Activated B cell treated with CpG ODN at 0.5 μM for 24 hours (primary cell): Measurements from ENCODE around the gene PATL2. TPM values are rescaled to one million over a fixed set of nuclear protein-coding genes. Genes with fewer than 3 reads are reported as not detected.
"Not testable (repeated sequence)": the region's sequence is repeated elsewhere in the genome, so short reads cannot be mapped to it uniquely, and the experiment has no call there.

ENCODE experiments used
- ATAC-seq: fragments of 200-7000 bp; cut with Tn5 transposase; one replicate; pipeline ENCODE4 v1.10.0; 2021; ENCODE audit warnings: low read depth, mild to moderate bottlenecking, moderate library complexity
- CTCF ChIA-PET: fragments of 350-600 bp; sonication (Branson Sonifier 250); formaldehyde crosslinking; loops from one replicate; lab custom pipeline; 2021; ENCODE audit warnings: antibody characterized with exemption; lab: Charles Lee
- POLR2A ChIA-PET: fragments of 350-600 bp; sonication (Branson Sonifier 250); formaldehyde crosslinking; loops from one replicate; lab custom pipeline; 2021; ENCODE audit warnings: antibody characterized with exemption; lab: Charles Lee
- DNase-seq: peaks from one replicate; pipeline ENCODE4 v3.0.0; 2022
- H3K27ac Mint-ChIP-seq: one replicate; pipeline ENCODE4 v1.8.0; 2020; ENCODE audit warnings: mixed read lengths
- H3K27me3 Mint-ChIP-seq: one replicate; pipeline ENCODE4 v1.8.0; 2021; ENCODE audit warnings: mixed read lengths
- H3K36me3 Mint-ChIP-seq: one replicate; pipeline ENCODE4 v1.8.0; 2021; ENCODE audit warnings: low read depth, mixed read lengths
- H3K4me1 Mint-ChIP-seq: one replicate; pipeline ENCODE4 v1.8.0; 2021; ENCODE audit warnings: mixed read lengths
- H3K4me3 Mint-ChIP-seq: one replicate; pipeline ENCODE4 v1.8.0; 2020; ENCODE audit warnings: mild to moderate bottlenecking, mixed read lengths
- H3K9me3 Mint-ChIP-seq: one replicate; pipeline ENCODE4 v1.8.0; 2020; ENCODE audit warnings: mixed read lengths
- intact Hi-C: fragments of 100-400 bp; cut with micrococcal nuclease; formaldehyde crosslinking; loops from one replicate; pipeline ENCODE4 v1.15.1; 2024
- total RNA-seq: library from RNA; stranded (reverse); gene quantifications from 2 replicates; pipeline ENCODE4 v1.2.3, GENCODE V29; 2022
- TF ChIP-seq, protein P1 (sequence below): fragments of 200-600 bp; IDR thresholded peaks from one replicate; pipeline ENCODE4 v1.8.0; 2022; ENCODE audit warnings: antibody characterized with exemption, mild to moderate bottlenecking

PATL2 gene
- total RNA-seq, 1 donor from 2014 or later: 27.2 TPM

DNA sequence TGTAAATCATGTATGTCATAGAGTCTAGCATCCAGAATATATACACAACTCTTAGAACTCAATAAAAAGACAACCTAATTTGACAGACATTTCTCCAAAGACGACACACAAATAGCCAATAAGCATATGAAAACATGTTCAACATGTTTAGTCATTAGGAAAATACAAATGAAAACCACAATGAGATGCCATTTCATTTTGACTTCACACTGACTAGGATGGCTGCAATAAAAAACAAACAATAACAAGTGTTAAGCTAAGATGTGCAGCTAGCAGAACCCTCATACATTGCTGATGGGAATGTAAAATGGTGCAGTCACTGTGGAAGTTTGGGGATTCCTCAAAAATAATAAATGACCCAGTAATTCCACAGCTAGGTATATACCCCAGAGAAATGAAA lies 64.1 kb downstream of the PATL2 start:
- intact Hi-C loops: no loop called here
- Mint-ChIP-seq H3K4me3 (no peak overlapping the region), H3K9me3 (peaks cover 4% of the 10 kb centered on the region), H3K27me3 (no peaks in the 10 kb centered on the region), H3K36me3 (peaks cover 74% of the 10 kb centered on the region), H3K4me1 (peaks cover 41% of the 10 kb centered on the region), H3K27ac (no peak overlapping the region)
- TF ChIP-seq, protein P1, sequence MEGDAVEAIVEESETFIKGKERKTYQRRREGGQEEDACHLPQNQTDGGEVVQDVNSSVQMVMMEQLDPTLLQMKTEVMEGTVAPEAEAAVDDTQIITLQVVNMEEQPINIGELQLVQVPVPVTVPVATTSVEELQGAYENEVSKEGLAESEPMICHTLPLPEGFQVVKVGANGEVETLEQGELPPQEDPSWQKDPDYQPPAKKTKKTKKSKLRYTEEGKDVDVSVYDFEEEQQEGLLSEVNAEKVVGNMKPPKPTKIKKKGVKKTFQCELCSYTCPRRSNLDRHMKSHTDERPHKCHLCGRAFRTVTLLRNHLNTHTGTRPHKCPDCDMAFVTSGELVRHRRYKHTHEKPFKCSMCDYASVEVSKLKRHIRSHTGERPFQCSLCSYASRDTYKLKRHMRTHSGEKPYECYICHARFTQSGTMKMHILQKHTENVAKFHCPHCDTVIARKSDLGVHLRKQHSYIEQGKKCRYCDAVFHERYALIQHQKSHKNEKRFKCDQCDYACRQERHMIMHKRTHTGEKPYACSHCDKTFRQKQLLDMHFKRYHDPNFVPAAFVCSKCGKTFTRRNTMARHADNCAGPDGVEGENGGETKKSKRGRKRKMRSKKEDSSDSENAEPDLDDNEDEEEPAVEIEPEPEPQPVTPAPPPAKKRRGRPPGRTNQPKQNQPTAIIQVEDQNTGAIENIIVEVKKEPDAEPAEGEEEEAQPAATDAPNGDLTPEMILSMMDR: no peak
- ChIA-PET CTCF (interaction anchor here (1.5 kb wide), 1 partner anchor 54 kb away, joined by 5 read pairs; no protein-coding TSS in a partner anchor), POLR2A (interaction anchor here (1.0 kb wide), 1 partner anchor 65 kb away, joined by 3 read pairs; the partner anchor contains the start of genes B2M and PATL2)
- DNase-seq (no peak), ATAC-seq (no peak)

DNA sequence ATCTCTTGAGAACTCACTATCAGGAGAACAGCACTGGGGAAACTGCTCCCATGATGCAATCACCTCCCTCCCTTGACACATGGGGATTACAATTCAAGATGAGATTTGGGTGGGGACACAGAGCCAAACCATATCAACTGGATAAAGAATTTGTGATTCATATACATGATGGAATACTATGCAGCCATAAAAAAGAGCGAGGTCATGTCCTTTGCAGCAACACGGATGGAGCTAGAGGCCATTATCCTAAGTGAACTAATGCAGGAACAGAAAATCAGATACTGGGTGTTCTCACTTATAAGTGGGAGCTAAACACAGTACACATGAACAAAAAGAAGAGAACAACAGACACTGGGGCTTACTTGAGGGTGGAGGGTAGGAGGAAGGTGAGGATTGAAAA lies 64.7 kb downstream of the PATL2 start:
- CTCF ChIA-PET: no interaction called here
- POLR2A ChIA-PET: no interaction called here
- Mint-ChIP-seq H3K4me3 (no peak overlapping the region), H3K9me3 (peaks cover 4% of the 10 kb centered on the region), H3K4me1 (peaks cover 43% of the 10 kb centered on the region), H3K36me3 (peaks cover 71% of the 10 kb centered on the region), H3K27ac (peak overlapping the region; percentile 27), H3K27me3 (no peaks in the 10 kb centered on the region)
- intact Hi-C loops: no loop called here
- TF ChIP-seq, protein P1: no peak
- ATAC-seq (no peak), DNase-seq (no peak)

DNA sequence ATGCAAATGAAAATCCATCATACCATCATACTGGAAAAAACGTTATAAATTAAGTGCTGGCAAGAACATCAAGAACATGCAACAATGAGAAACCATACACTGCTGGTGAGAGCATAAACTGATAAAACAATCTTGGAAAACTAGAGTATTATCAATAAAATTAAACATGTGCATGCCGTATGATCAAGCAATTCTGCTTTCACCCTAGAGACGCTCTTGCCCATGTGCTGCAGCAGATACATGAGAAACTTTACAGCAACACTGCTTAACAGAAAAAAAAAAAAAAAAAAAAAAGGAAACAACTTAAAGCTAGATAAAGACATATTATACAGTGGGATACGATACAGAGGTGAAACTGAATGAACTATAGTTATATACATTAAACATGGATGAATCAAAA lies 69.5 kb downstream of the PATL2 start:
- ATAC-seq (no peak), DNase-seq (no peak)
- H3K4me1 Mint-ChIP-seq: peaks cover 31% of the 10 kb centered on the region
- peaks cover 67% of the 10 kb centered on the region for H3K36me3 Mint-ChIP-seq
- H3K27ac Mint-ChIP-seq: no peak overlapping the region
- no peaks in the 10 kb centered on the region for H3K27me3 Mint-ChIP-seq
- H3K9me3 Mint-ChIP-seq: peaks cover 3% of the 10 kb centered on the region
- no peak overlapping the region for H3K4me3 Mint-ChIP-seq
- TF ChIP-seq, protein P1: no peak
- POLR2A ChIA-PET: interaction anchor here (1.0 kb wide), 1 partner anchor 21 kb away, joined by 4 read pairs; no protein-coding TSS in a partner anchor
- CTCF ChIA-PET: no interaction called here
- intact Hi-C loops: loop anchor here (2.0 kb wide), 1 partner anchor 17 kb away; no protein-coding TSS in a partner anchor

GRCh38 chr15:44636976-44637375 lies 74.1 kb downstream of the PATL2 start:
- Mint-ChIP-seq H3K4me1 (peaks cover 10% of the 10 kb centered on the region), H3K27ac (no peak overlapping the region), H3K36me3 (peaks cover 66% of the 10 kb centered on the region), H3K27me3 (no peaks in the 10 kb centered on the region), H3K9me3 (no peaks in the 10 kb centered on the region), H3K4me3 (no peak overlapping the region)
- ChIA-PET POLR2A (no interaction called here), CTCF (interaction anchor here (0.7 to 1.6 kb wide), 3 partner anchors 100 to 191 kb away, joined by 4 read pairs; partner anchors contain the start of gene TRIM69)
- ATAC-seq (no peak), DNase-seq (no peak)
- TF ChIP-seq, protein P1: no peak
- intact Hi-C loops: loop anchor here (5.0 kb wide), 1 partner anchor 35 kb away; no protein-coding TSS in a partner anchor

DNA sequence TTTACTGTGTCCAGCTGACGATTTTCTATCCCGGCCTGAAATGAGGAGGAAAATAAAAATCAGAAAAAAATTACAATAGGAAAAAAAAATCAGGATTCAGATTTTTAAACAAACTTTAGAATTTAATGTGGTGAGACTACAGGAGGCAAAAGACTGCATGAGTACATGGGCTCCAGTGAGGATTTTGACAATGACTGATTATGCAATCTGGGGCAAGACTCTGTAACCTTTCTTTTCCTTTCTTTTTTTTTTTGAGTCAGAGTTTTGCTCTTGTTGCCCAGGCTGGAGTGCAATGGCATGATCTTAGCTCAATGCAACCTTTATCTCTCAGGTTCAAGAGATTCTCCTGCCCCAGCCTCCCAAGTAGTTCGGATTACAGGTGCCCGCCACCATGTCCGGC lies 77.5 kb downstream of the PATL2 start:
- TF ChIP-seq, protein P1: no peak
- ChIA-PET CTCF (no interaction called here), POLR2A (interaction anchor here (0.6 to 0.9 kb wide), 2 partner anchors 29 to 104 kb away, joined by 3 to 6 read pairs; no protein-coding TSS in a partner anchor)
- peak overlapping the region; percentile 35 for H3K4me3 Mint-ChIP-seq
- H3K36me3 Mint-ChIP-seq: peaks cover 72% of the 10 kb centered on the region
- no peaks in the 10 kb centered on the region for H3K27me3 Mint-ChIP-seq
- peak overlapping the region; percentile 82 for H3K27ac Mint-ChIP-seq
- ATAC-seq (no peak), DNase-seq (no peak)
- H3K9me3 Mint-ChIP-seq: no peaks in the 10 kb centered on the region
- intact Hi-C loops: loop anchor here (2.0 kb wide), 1 partner anchor 19 kb away; no protein-coding TSS in a partner anchor
- H3K4me1 Mint-ChIP-seq: peaks cover 8% of the 10 kb centered on the region

DNA sequence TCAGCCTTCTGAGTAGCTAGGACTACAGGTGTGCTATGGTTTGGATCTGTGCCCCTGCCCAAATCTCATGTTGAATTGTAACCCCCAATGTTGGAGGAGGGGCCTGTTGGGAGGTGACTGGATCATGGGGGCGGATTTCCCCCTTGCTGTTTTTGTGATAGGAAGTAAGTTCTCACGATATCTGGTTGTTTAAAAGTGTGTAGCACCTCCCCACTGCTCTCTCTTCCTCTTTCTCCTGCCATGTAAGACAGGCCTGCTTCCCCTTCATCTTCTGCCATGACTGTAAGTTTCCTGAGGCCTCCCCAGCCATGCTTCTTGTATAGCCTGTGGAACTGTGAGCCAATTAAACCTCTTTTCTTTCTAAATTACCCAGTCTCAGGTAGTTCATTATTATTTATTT lies 85.8 kb downstream of the PATL2 start:
- CTCF ChIA-PET: interaction anchor here (1.3 kb wide), 1 partner anchor 111 kb away, joined by 4 read pairs; the partner anchor contains the start of gene TRIM69
- H3K4me3 Mint-ChIP-seq: not testable (repeated sequence)

More for the DNA sequence above, 85.8 kb downstream of the PATL2 start:
- intact Hi-C loops: loop anchor here (5.0 kb wide), 1 partner anchor 37 kb away; the partner anchor contains the start of gene SPG11
- POLR2A ChIA-PET, H3K9me3 Mint-ChIP-seq, DNase-seq, H3K4me1 Mint-ChIP-seq, H3K27me3 Mint-ChIP-seq: not testable (repeated sequence)
- Mint-ChIP-seq H3K36me3 (peaks cover 93% of the 10 kb centered on the region), H3K27ac (peak overlapping the region; percentile 59)
- ATAC-seq: peak; percentile 42
